Skin of body (tissue), 2 donors: Measurements from ENCODE around the gene IL2RA. TPM values are rescaled to one million over a fixed set of nuclear protein-coding genes. Genes with fewer than 3 reads are reported as not detected.
"Not testable (repeated sequence)": the region's sequence is repeated elsewhere in the genome, so short reads cannot be mapped to it uniquely, and the experiment has no call there.

Experiments used
- DNase-seq: peaks from one replicate; lab custom pipeline; 2025; lab: John Stamatoyannopoulos, UW
- total RNA-seq: library from RNA; depleted of rRNA; stranded (reverse); fragments of >200 nt; gene quantifications from one replicate; pipeline ENCODE4 v1.2.3, GENCODE V29; 2014

IL2RA gene
- 0.30 TPM for total RNA-seq

DNA sequence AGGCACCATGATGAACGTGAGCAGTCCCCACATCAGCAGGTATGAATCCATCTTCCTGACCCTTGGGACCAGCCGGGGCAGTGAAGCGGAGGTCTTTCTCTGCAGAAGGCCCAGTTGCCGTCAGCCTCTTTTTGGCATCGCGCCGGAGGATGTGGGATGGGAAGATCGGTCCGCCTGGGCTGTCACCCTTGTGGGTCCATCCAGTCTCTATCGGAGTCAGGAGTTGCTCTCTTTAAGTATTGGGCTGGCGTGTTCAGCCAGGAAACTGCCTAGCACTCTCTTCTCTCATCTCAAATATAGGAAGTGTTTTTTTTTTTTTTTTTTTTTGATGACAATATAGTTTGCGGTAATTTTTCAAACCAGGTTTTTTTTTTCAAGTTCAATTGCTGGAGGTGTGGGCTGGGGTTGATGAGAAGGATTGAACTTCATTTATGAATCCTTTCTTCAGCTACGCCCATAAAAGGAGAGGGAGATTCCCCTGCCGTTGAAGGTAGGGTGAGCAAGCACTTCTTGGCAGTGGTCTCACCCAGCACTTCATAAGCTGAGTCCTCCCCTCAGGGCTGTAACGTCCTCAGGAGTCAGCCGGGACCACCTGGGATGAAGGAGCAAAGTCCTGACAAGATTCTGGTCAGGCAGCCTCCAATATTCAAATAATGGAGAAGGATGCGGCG, at the start of gene IL2RA:
IL2RA (minus strand) TSS at position 267 of the 671 bp plus-strand sequence; CDS start at position 51, 216 bp downstream.
- no peak for DNase-seq

DNA sequence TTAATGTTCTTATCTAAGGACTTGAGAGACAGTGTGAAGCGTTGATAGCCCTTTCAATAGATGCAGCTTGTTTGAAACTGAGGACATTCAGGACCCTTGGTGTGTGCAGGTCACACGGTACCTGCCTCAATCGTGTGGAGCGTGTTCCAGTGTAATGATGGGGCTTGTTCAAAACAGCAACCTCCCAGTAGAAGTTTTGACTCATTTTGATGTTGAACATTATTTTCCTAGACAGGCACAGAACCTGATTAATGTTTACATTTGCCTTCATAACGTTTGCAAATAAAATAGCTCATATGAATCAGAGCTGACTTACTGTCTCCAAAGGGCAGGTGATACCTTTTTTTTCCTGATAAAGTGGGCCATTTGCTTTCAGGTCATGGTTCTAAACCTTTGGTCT, 48.0 kb upstream of the IL2RA start:
- DNase-seq = no peak

DNA sequence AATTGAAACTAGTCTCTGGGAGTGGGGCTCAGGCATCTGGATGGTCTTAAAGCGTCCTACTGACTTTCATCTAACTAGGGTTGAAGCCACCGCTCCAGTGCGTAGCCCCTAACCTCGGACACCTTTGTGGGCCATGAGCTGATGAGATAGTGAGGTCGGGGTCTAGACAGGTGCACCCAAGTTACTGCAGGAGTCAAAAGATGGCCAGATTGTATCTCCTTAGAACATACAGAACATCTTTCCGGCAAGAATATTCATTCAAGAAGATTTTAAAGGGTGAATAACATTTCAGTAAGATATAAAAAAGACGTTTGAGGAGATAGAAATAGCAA, 47.2 kb upstream of the IL2RA start:
- DNase-seq = no peak

DNA sequence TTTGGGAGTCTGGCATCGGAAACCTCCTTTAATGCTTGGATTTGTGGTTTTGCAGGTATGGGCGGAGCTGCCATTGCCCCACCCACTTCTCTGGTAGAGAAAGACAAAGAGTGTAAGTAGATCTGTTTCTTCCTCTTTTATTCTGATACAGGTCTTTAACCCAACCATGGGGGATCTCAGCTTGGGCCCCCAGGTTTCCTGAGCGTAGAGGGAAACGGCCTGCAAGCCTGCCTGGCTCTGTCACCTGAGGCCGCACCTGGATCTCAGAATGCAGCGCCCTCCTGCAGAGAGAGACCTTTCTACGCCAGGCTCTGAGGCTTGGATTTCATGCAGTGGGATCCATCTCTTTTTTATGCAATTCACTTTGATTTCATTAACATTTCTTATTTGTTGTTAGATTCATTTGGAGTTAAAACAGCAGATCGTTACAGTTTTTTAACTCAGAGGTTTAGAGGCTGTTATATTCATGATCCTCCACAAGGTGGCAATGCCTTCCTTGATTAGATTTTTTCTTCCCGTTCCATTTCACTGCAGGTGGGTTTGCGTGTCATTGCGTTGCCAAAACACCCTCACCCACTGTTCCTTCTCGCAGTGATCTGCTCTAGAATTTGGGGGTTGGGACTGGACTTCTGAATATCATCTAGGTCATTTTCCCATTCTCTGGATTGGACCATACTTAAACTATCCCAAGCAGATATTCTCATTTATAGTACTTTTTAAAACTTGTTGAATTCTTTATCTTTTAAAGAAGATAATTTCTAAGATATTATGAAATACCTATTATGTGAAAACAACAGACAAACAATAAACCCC, 46.7 kb upstream of the IL2RA start:
- peak; percentile 24 for DNase-seq

DNA sequence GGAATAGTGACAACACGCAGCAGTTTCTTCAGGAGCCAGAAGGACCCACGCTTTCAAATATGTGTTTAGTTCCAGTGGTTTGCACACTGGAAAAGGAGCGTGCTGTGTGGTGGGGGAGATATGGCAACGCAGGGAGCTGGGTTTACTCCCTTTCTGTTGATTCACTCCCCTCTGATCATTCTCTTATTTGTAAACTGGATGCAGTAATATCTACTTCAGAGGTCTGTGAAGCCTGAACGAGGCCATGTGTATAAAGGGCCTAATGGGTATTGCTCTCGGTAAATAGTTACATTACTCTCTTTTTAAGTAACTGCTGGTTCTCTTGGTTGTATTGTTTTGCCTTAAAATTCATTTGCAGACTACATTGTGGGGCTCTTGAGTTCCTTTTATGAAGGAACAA, 45.9 kb upstream of the IL2RA start:
- no peak for DNase-seq

DNA sequence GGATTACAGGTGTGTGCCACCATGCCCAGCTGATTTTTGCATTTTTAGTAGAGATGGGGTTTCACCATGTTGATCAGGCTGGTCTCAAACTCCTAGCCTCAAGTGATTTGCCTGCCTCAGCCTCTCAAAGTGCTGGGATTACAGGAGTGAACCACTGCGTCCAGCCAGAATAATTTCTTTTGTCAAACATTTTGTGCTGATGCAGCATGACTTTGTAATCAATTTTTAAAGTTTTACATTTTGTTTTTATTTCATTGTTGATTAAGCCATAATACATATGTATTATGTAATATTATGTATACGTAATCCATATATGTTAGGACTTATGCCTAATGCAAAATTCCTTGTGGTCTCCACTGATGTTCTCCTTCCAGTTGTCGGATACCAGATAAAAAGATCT, 45.4 kb upstream of the IL2RA start:
- not testable (repeated sequence) for DNase-seq

DNA sequence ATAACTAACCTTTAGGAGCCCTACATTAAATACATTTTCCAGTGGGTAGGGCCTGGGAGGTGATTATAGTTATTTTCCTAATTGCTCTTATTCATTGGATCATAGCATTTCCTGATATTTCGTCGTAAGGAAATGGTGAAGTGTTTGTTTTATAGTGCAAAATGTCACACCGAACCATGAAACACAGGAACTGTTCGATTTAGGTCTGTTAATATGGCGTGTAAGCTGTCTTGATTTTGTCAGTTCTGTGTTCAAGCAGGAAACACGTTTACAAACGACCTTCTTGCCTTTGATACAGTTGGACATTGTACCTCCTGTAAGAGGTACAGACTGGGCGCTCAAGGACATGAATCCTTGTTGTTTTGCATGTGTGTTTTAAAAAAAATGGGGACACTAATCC, 41.4 kb upstream of the IL2RA start:
- DNase-seq = no peak

DNA sequence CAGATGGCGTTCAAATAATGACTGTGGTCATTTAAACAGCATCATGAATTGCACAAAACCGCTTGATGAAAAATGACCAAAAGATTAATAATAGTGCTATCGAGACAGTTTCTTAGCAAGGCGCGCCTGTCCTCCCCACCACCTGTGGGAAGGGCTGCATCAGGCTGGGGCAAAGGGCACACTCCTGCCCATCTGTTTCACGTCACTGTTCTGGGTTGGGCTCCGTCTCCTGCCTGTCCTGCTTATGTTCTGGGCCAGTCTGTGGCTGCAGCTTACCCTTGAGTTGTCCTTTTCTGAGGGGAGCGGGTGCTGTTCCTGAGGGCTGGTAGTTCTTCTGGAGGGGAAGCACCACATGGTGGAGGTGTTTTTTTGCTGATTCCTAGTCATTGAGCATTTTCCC, 40.0 kb upstream of the IL2RA start:
- no peak for DNase-seq

DNA sequence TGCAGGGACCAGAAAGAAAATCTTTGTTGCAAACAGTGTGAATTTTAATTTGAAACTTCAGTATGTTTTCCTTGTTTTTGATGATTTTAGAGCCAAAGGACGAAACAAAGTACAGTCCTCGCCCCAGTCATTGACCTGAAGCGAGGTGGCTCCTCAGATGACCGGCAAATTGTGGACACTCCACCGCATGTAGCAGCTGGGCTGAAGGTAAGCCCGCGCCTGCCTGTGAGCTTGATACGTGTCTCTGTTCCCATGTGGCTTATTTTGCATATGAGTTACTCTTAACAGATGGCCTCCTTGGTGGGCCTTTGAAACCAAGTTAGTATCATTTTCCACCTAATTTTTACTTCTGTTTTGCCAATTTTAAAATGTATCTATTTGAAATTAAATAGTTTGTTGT, 39.0 kb upstream of the IL2RA start:
- no peak for DNase-seq

DNA sequence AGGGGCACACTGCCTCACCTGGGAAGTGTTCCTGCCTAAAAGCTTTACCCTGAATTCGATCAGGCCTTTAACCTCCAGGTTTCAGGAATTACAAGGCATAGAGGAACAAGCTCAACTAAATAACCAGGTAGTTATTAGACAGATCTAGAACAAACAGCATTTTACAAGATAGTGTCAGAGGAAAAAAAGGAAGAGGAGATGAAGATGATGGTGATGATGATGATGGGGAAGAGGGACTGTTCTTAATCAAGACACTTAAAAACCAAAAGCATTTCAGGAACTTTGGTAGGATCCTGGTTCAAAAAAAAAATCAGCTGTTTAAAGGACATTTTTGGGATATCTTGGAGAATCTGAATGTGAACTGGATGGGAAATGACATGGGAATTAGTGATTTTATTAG, 38.2 kb upstream of the IL2RA start:
- no peak for DNase-seq

DNA sequence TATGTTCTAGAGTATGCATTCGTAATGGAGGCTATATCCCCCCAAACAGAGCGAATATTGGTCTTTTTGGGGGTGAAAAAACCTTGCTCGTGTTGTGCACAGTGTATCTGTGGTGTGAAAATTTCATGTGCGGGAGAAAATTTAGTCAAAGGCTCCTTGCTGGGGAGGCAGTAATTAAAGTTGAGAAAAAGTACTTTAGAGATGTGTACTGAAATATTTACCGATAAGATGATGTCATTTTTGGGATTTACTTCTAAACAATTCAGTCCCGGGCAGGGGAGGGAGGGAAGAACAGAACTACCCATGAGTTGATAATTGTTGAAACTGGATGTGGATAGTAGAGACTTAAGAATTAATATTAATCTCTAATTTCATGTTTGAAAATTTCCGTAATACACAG, 36.0 kb upstream of the IL2RA start:
- DNase-seq = no peak

DNA sequence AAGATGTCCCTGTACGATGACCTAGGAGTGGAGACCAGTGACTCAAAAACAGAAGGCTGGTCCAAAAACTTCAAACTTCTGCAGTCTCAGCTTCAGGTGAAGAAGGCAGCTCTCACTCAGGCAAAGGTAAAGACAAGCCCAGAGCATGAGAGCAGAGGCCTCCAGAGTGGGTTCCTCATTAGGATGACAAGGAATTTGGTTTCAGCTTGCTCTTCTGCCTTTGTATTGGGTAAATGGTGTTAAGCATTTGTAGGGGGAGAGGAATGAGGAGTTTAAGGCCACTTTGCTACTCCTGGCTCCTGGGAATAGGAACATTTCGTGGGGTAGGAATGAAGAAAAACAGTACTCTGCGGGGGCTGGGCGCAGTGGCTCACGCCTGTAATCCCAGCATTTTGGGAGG, 34.9 kb upstream of the IL2RA start:
- DNase-seq = no peak

DNA sequence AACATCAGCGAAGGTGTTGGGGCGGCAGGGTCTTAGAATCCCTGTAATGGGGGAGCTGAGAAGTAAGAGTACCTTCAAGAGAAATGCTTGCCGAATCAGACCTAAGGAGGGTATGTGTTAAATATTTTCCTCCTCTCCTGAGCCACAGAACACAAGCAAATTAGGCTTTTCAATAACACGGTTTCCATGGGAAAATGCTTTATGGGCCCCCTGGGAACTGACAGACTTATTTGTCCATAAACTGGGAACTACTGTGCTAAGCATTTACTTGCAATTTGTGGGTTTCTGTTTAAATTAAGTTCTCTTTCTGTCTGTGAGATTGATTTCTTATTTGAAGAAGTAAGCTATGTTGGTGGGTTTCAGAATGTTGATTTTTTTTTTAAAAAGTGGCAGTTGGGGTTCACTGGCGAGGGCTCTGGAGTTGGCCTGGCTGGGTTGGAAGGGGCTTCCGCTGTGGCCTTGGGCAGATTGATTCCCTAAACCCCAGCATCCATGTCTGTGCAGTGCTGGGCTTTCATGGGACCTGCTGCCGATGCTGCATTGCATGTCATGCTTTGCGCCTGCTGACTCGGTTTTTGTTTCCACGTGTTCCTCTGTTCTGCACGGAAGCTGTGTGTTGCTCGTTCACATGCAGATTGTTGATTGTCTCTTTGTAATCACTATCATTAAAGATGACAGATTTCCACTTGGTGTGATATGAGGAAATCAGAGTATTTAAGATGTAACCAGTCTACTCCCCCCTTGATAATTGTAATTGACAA, 33.8 kb upstream of the IL2RA start:
- DNase-seq = no peak

DNA sequence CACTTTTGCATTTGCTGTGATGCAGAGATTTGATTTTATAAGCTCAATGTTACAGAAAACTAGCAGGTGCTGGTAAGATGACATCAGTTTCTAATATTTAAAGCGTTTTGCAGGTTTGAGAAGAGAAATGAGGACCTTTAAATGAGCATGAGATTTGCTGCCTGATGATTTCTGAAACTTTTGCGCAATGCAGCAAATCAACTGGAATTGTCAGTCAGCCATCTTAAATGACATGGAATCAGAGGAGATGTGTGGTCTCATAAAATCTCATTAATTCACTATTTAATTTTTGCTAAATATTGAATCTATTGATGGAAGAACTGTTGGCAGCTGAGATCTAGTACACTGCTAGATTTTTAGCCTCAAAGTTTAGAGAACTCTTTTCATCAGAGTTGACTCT, 30.6 kb upstream of the IL2RA start:
- no peak for DNase-seq

DNA sequence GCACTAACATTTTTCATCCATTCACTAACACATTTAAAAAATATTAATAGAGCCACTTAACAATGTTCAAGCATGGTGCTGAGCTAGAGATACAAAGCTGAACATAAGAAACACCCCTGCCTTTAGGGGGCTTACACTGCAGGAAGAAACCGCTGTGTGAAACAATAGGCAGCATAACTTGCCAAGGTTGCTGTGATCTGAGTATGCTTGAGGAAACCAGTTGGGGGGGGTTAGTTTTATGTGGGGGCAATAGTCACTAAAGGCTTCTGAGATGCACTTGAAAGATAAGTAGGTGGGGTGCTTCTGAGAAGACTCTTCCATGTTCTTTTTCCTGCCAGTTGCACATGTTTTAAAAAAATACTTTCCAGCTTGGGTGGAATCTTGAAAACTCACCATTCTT, 29.5 kb upstream of the IL2RA start:
- DNase-seq = peak; percentile 12

DNA sequence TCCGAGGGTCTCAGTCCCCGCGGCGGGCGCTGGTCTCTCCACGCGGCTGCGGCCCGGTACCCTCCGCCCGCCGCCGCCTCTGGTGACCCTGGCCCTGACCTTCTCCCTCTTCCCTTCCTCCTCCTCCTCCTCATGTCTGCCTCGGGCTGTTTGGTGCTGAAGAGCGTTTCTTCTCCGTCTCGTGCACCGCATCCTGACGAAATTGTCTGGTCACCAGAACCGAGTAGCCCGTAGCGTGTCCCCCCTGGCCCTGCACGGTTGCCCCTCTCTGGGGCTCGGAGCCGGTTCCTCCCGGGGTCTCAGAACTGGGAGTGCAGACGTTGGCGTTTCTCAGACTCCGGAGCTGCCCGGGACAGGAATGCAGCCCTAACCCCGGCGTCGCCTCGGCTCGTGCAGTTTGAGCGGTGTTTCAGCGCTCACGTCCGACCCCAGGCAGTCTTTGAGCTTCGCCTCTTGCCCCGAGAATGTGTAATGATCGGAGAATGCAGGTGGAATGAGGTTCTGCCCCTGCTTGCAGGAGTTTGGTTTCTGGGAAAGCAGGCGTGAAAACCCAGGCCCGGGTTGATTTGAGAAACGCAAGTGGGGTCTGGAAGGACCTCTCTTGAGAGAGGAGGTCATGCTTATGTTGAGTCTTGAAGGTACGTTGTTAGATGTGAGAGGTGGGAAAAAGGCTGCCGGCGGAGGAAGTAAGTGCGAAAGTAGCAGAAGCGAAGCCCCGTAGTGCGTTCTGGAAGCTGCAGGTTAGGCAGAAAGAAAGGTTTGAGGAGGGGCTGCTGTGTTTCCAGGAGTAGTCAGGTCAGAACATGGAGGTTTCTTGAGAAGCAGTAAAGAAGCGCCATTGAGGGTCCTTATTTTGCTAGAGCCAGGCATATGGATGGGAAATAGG, 27.4 kb upstream of the IL2RA start:
- no peak for DNase-seq

DNA sequence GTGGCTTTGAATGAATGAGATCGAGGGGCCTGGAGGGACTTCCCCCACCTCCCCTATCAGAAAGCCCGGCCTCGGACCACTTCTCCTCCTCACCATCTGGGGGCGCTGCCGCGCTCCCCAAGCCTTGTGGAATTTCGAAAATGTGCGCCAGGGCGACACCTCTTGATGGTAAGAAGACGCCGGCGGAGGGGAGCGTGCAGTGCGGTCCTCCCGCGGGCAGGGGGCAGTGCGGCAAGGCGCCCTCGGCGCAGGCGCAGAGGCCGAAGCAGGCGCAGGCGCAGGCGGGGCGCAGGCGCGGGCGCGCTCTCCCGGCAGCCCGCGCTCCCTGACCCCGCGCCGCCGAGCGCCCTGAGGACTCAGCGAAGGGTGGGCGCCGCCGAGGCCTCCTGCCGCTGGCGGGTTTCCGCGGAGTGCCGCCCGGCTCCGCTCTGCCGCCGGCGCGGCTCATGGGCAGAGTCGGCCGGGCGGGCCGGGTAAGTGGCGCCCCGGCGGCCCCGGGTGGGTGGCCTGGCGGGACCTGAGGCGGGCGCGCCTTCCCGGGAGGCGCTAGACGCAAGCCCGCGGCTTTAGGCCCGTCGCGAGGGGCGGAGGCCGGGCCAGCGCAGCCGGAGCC, 26.7 kb upstream of the IL2RA start, which contains the start of gene RBM17:
RBM17 (plus strand) TSS at position 314 of the 613 bp plus-strand sequence. CDS start 8,032 bp downstream, outside the sequence.
- peak; percentile 97 for DNase-seq

DNA sequence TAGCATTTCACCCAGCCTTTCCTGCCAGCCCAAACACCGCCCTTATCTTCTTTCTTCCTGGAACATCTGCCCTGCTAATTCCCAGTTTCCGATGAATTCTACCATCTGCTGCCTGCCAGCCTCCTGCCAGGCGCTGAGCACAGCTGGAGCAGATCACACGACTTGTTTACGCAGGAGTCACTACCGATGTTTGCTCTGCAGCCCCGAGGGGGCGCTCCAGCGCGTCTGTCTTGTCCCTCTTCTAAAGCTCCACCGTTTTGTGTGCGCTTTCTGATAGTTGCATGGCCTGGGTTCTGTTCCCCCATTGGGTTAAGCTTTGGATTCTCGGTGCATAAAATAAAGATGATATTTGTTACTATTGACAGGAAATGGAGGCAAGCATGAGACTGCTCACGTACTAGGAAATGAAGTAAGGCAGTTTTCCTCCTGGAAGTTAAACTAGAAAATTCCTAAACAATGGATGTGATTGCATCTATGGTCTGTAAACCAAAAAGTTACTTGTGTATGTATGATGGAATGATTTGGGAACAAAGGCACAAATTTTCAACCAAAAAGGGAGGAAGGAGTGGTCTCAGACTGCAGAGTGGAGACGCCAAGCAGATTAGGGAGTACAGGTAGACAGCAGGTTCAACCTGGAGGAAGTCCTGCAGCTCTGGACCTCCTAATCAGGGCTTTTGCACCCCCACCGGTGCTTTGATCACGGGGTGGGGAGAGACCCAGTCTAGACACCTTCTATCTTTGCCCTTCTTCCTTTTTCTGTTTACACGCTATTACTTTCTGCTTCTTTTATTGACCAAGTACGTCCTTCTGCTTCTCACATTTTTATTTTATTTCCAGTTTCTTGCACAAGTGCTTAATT, 24.4 kb upstream of the IL2RA start:
- peak; percentile 80 for DNase-seq

DNA sequence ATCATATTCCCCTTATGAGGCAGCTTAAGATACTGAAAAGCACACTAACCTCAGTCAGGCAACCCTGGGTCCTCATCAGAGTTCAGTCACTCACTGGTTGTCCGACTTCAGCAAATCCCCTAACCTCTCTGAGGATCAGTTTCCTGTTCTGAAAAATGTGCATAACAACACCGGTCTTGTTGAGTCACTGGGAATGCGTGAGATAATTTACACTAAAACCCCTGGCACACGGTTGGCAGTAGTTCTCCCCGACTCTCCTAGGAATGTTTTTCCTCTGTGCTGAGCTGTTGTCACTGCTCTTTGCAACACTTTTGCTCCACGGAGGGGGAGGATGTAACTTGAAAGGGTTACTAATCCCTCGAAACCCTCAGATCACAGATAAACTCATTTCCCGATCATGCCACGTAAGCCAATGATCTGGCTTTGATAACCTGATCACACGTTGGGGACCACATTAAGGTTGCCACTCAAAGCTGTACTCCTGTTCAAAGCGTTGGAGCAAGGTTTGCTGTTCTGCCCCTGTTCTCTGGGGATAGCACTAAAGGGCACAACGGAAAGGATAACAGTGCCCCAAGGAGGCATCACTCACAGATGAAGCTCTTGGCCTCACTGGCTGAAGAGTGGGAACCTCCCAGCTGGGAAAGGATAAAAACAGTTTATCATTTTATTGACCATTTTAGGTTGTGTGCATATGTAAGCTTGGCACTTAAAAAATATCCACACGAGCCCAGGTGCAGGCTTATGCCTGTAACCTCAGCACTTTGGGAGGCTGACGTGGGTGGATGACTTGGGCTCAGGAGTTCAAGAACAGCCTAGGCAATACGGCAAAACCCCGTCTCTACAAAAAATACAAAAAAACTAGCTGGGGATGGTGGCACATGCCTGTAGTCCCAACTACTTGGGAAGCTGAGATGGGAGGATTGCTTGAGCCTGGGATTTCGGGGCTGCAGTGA, 21.6 kb upstream of the IL2RA start:
- DNase-seq = no peak
